ENCODE data around the gene PALM. TPM values are rescaled to one million over a fixed set of nuclear protein-coding genes. Genes with fewer than 3 reads are reported as not detected.

The PALM gene
- total and polyA plus RNA-seq, 12 donors = 12.5 to 36.7 (median 18.7) TPM

- WGBS, 2 donors = 54 to 64% methylated on average over 22 of the region's 22 CpGs
- Histone ChIP-seq H3K27ac (peak overlapping the region; percentile 68 to 98 (median 93)), H3K9me3 (no peaks in the 10 kb centered on the region), H3K4me1 (peaks cover 10 to 64% (median 41%) of the 10 kb centered on the region in 9 donors), H3K36me3 (peaks cover 0 to 13% (median 0%) of the 10 kb centered on the region in 9 donors), H3K4me3 (peak overlapping the region in 9 of 10 donors; percentile 45 to 72 (median 61)), H3K27me3 (peaks cover 0 to 28% (median 0%) of the 10 kb centered on the region in 7 donors)
- TF ChIP-seq CTCF (IDR thresholded peaks at IDR 0.05) = no peak
- no peak for DNase-seq
- ATAC-seq = no peak
- intact Hi-C loops (cut with DNase I) = no loop called here
Observed at GRCh38 chr19:677601-678436, 30.9 kb upstream of the PALM start.

- ATAC-seq (no peak), DNase-seq (no peak)
- no peaks in the 10 kb centered on the region for H3K9me3 ChIP-seq
- TF ChIP-seq CTCF (IDR thresholded peaks at IDR 0.05) = no peak
- H3K4me1 ChIP-seq = peaks cover 10 to 59% (median 41%) of the 10 kb centered on the region in 9 donors
- intact Hi-C loops (cut with DNase I) = no loop called here
- peaks cover 0 to 28% (median 0%) of the 10 kb centered on the region in 7 donors for H3K27me3 ChIP-seq
- WGBS, 2 donors = 92 to 94% methylated on average over 16 of the region's 16 CpGs
- peak overlapping the region in 8 of 10 donors; percentile 61 to 87 (median 76) for H3K4me3 ChIP-seq
- peaks cover 0 to 13% (median 0%) of the 10 kb centered on the region in 9 donors for H3K36me3 ChIP-seq
- peak overlapping the region in 9 of 10 donors; percentile 78 to 99 (median 97) for H3K27ac ChIP-seq
Observed at GRCh38 chr19:678791-679388, 29.8 kb upstream of the PALM start.

GRCh38 chr19:679418-680286 lies 29.1 kb upstream of the PALM start:
- no peak for TF ChIP-seq CTCF (IDR thresholded peaks at IDR 0.05)
- ATAC-seq (peak in 7 of 8 donors; percentile 5 to 27 (median 18)), DNase-seq (peak; percentile 65 to 77)
- H3K4me3 ChIP-seq = peak overlapping the region; percentile 49 to 87 (median 76)
- intact Hi-C loops (cut with DNase I) = loop anchor here in 1 of 10 donors (2.0 kb wide), 1 partner anchor 17 kb away; the partner anchor contains the start of gene RNF126
- H3K27me3 ChIP-seq = peaks cover 0 to 28% (median 0%) of the 10 kb centered on the region in 7 donors
- H3K27ac ChIP-seq = peak overlapping the region; percentile 78 to 99 (median 97)
- H3K4me1 ChIP-seq = peaks cover 10 to 51% (median 35%) of the 10 kb centered on the region in 9 donors
- peaks cover 0 to 13% (median 0%) of the 10 kb centered on the region in 9 donors for H3K36me3 ChIP-seq
- WGBS, 2 donors = 6 to 9% methylated on average over 53 to 62 of the region's 69 CpGs
- no peaks in the 10 kb centered on the region for H3K9me3 ChIP-seq

Measured in heart right ventricle (tissue), 16 donors.